GM18951 (cell line): ENCODE results near the gene CHURC1.

Source experiments
- POLR2A ChIP-seq: IDR thresholded peaks from 4 replicates; pipeline ENCODE4 v1.6.1; 2011; ENCODE audit warnings: mild to moderate bottlenecking; ENCODE audit not compliant: insufficient read length, insufficient read depth; ENCODE audit errors: extremely low read depth
- in situ Hi-C: fragments of 300-500 bp; cut with MboI; formaldehyde crosslinking; loops from one replicate; pipeline ENCODE4 v1.12.0; 2022; ENCODE audit warnings: low sequenced_read_pairs, mixed read lengths, inconsistent platforms; ENCODE audit not compliant: unreplicated experiment

Gene CHURC1

GRCh38 chr14:64983439-64984310, 69.4 kb downstream of the CHURC1 start:
- in situ Hi-C loops: no loop called here
- no peak for TF ChIP-seq POLR2A
